DMS79 treated with DMSO at 0.1 percent for 48 hours (cell line): ENCODE measurements around the gene RNASE7.
A peak's percentile ranks its signal among the peaks of the same experiment; 100 is the strongest.
"Not testable (repeated sequence)": the region's sequence is repeated elsewhere in the genome, so short reads cannot be mapped to it uniquely, and the experiment has no call there.

Source experiments
- DNase-seq: peaks from one replicate; lab custom pipeline; 2025; lab: John Stamatoyannopoulos, UW

Gene RNASE7

DNA sequence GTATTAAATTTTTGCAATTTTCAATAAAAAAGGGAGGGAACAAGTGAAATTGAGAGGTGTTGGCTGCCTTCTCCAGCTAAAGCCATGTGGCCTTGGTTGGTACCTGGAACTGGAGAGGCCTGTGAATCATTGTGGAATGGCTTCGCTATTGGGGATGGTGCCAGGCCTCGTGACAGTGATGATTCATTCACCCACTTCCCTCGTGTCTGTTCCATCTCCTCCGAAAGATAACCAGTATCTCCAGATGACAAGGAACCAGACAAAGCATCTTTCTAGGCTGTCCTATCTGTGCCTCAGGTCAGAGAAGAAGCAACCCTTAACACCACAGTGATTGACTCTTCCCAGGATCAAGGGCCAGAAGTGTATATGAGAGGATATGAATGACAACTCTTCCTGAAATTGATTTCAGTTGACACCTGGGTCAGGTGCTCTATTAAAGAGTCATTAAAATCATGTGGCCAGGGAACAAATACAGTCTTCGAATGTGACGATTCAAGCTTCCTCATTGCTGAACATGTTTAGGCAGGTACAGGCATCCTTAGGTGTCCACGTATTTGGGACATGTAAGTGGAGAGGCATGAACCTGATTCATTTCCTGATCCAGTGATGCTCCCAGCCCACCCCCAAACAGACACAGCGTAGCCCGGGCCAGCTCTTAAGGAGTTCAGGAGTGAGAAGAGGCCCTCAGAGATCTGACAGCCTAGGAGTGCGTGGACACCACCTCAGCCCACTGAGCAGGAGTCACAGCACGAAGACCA lies at the start of gene RNASE7:
TSS of gene RNASE7 (plus strand) at position 687 of the 758 bp plus-strand sequence. CDS start 631 bp downstream, outside the sequence.
- no peak for DNase-seq

- no peak for DNase-seq
Measured at GRCh38 chr14:20996521-20996920, 45.6 kb upstream of the RNASE7 start.

DNA sequence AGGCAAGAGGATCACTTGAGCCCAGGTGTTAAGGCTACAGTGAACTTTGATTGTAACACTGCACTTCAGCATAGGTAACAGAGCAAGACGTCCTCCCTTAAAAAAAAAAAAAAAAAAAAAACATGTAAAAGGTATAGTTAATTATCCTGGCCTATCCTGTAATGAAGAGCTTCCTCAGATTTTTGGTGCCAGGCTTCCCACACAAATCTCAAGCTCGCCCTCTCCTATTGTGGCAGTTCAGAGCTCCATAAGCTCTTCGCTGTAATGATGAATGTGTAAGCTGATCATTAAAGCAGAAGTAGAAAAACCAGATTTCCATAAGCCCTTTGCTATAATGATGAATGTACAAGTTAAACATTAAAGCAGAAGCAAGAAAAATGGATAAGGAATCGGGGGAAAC lies 45.0 kb upstream of the RNASE7 start:
- no peak for DNase-seq

GRCh38 chr14:20997564-20997963 lies 44.6 kb upstream of the RNASE7 start:
- no peak for DNase-seq

GRCh38 chr14:20998139-20998538 lies 44.0 kb upstream of the RNASE7 start:
- DNase-seq = no peak

DNA sequence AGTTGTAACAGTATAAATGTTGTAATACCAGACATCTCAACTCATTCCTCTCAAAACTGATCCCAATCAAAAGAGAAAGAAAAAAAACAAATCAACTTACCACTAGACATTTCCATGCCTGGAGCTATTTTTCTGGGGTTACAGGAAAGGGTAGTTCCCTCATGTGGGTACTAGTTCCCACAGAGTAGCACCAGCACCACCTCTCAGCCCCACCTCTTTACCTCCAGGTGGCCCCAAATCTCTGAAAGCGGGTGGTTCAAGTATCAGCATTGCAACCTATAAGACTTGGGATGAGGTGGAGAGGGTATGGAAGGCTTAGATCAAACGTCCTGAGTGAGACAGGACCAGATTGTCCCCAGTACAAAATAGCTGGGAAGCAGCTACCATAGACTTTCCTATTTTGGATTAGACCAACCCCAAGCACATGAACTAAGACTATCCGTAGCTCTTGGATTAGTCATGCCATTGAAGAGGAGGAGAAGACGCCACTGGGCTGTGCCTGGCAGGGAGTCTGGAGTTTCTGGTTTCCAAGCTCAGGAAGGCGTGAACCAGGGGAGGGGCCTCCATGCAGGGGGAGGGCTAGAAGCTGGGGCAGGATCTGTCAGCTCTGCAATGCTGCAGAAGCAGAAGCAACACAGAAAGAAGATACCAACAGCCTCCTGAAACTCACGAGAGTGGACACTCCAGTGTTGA lies 43.3 kb upstream of the RNASE7 start, which contains the start of gene SLC39A2:
TSS of gene SLC39A2 (plus strand) at position 620 of the 693 bp plus-strand sequence. CDS start 154 bp downstream, outside the sequence.
- DNase-seq = no peak

- DNase-seq = no peak
Measured at GRCh38 chr14:20999591-20999990, 42.6 kb upstream of the RNASE7 start.

DNA sequence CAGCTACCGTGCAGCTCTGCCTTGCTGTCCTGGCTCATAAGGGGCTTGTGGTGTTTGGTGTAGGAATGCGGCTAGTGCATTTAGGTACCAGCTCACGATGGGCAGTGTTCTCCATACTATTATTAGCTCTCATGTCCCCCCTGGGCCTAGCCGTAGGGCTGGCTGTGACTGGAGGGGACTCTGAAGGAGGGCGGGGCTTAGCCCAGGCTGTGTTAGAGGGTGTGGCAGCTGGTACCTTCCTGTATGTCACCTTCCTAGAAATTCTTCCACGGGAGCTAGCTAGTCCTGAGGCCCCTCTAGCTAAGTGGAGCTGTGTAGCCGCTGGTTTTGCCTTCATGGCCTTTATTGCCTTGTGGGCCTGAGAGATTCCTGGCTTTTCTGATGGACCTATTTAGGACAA lies 40.9 kb upstream of the RNASE7 start:
- DNase-seq = no peak

DNA sequence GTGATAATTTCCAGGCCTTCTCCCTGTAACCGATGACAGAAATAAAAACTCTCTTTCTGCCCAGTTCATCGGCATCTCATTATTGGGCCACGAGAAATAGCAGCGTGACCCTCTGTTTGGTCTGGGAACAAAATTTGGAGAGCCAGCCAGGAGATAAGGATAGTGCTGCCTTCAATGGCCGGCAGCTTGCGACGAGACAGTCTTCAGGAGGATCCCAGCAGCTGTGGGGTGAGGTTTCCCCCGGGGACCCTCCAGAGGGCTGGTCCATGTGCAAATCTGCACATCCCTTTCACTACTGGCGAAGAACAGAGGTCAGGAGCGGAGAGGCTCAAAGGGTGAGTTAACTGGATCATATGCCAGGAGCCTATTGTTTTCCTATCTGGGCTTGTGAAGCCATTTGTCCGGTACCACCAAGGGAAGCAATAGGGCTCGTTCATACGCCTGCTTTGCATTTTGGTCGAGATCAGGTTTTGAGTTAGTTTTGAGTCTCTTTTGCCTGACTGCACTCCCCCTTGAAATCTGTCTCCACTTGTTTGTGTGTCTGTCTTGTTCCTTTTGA lies 38.3 kb upstream of the RNASE7 start:
- DNase-seq = no peak

- DNase-seq = not testable (repeated sequence)
Measured at GRCh38 chr14:21009721-21010120, 32.4 kb upstream of the RNASE7 start.

DNA sequence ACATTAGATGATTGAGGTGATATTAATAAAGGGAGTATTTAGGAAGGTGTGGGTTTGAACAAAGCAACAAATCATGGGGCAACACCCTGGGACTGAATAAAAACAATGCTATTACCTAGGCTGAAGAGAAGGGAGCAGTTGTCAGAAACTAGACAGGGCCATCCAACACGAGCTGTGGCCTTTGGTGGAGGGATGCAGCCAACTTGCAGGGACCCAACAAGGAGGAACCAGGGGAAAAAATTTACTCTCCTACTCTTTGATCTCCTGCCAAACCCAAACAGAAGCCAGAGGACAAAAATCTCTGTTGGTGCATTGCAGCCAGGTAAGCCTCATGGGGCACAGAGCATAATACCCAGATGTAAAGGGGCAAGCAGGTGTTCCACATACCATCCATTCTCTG lies 31.0 kb upstream of the RNASE7 start:
- DNase-seq = no peak

DNA sequence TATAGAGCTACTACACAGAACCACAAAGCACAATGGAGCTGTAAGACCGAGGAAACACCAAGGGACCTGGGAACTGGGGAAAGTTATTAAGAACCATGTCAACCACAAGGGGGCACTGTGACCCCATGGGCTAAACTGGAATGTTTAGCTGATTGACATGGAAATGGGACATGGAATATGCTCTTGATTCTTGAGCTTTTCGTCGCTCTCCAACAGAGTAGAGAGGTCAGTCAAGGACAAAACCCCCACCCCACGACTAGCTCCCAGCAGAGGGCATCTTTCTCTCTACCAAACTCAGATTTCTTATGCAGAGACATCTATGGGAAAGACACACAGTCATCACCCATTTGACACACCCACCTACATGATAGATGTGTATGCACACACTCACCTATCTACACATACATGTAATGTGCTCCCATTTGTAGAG lies 27.4 kb upstream of the RNASE7 start:
- peak; percentile 91 for DNase-seq

- no peak for DNase-seq
Measured at GRCh38 chr14:21015312-21015711, 26.9 kb upstream of the RNASE7 start.

DNA sequence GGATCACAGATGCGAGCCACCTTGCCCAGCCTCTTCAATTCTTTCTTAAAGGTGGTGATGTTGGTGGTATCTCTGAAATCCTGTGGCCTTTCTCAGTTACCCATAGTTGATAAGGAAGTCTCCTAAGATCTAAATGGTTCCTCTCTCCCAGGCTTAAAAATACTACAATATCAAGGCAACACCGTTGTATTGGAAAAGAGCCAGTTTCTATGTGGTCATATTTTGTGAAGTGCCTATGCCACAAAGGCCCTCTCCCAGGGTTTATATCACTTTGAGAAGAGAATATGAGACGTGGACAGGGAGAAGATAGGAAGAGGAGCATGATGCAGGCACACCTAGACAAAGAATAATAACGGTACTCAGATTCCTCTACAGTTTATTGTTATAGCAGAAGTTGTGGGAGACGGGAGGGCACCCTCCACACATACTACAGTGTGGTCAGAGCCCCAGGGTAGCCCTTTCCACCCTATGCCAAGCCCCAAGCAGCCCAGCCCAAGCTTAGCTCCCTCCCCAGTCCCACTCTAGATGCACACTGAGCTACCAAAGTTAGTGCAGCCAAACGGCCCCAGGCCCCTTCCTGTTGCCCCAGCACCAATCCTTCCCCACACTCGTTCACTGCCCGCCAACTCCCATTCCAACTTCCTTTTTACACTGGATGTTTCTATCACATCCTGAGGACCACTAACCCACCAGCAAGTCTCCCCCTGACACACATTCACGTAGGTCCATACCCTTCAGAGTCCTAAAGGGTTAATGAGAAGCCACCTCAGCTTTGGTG lies 25.6 kb upstream of the RNASE7 start:
- no peak for DNase-seq

- no peak for DNase-seq
Measured at GRCh38 chr14:21017528-21018245, 24.5 kb upstream of the RNASE7 start.

DNA sequence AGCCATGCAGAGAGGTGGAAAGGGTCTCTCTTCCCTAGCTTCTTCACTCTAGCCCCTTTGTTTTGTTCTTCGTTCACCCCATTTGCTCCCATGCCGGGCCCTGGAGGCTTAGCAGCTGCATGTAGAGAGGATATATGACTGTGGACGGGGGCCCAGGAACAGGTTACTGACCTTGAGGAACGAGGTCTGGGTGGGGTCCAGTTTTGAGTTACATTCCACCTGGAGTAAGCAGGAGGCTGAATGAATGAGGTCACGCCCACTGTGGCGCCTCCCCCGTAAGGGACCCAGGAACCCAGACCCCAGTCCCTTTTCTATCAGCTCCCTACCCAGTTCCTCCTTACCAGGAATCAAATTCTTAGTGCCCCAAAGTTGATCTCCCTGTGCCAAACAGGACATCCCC lies 23.9 kb upstream of the RNASE7 start:
- no peak for DNase-seq

DNA sequence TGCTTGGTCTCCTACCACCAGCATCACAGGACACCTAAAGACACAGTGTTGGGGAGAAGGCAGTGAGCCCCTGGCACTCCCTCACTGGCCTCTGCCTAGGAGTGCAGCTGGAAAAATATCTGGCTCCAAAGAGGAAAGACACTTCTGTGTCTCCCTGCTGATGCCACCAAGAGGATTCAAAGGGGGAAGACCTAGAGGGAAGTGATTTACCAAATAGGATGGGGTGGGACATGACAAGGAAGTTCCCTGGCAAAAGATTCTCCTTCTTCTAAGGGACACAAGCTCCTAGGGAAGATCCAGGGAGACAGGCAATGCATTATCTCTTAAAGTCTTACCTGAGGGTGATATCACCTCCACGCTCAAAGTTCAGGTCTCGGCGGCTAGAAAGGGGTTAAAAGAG lies 23.4 kb upstream of the RNASE7 start:
- DNase-seq = no peak

DNA sequence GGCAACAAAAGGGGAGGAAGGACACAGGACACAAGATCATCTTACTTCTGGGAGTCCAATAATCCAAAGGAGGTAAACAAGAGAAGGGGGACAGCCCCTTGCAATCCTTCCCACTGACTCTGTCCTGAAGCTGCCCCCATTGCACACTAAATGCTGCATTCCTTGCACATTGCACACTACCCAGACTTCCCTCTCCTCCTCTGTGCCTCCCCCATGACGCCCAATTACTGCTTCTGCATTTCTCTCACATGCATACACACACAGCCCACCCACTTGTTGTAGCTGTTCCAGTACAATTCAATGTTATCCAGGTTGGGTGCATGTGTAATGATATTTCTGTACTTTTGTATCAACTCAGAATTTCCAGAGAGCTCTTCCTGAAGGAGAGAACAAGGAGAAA lies 22.8 kb upstream of the RNASE7 start:
- no peak for DNase-seq

GRCh38 chr14:21020977-21021545 lies 21.1 kb upstream of the RNASE7 start:
- no peak for DNase-seq

DNA sequence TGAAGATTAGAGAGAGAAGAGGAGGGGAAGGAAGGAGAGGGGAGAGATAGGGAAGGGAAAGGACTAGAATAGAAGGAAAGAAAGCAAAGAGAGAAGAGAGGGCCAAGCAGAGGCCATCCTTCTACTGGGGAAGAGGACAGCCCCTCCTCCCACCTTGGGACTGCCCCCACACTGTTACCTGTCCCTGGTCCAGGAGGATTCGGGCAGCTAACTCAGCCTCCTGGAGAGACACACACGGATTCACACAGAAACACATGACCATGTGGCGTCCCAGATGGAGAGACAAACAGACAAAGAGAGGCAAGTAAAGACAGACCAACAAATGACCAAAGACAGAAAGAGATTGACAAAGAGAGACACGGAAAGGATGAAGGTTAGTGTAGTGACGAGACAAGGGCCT lies 19.5 kb upstream of the RNASE7 start:
- DNase-seq = no peak

- no peak for DNase-seq
Measured at GRCh38 chr14:21023174-21023573, 19.0 kb upstream of the RNASE7 start.
